Endothelial cell of umbilical vein (primary cell): ENCODE measurements around the gene DHRS7B.

Experiments
- CTCF ChIP-seq, 2 donors: IDR thresholded peaks; 1 replicate in 1 of 2; 2 replicates in 1 of 2; pipeline ENCODE4 v1.5.1; 2011; ENCODE audit warnings: low read length in 2 of 2, mild to moderate bottlenecking in 2 of 2, moderate library complexity in 2 of 2, control low read depth in 1 of 2, inconsistent platforms in 1 of 2, low read depth in 1 of 2; ENCODE audit not compliant: insufficient read depth in 1 of 2; ENCODE audit errors: extremely low read depth in 1 of 2
- GATA2 ChIP-seq: IDR thresholded peaks from 2 replicates; pipeline ENCODE4 v1.7.0; 2011; ENCODE audit warnings: low read depth, mild to moderate bottlenecking, moderate library complexity, mixed read lengths, low read length; ENCODE audit not compliant: insufficient read length, insufficient read depth
- POLR2A ChIP-seq: IDR thresholded peaks from 2 replicates; pipeline ENCODE4 v1.6.1; 2012; ENCODE audit warnings: low read depth, mild to moderate bottlenecking, control low read depth, low read length

GRCh38 chr17:21232033-21232749 lies 105.4 kb downstream of the DHRS7B start:
- TF ChIP-seq POLR2A (no peak), GATA2 (no peak), CTCF (IDR thresholded peaks at IDR 0.05; ENCODE audit: extremely low read depth in 1 of 2, insufficient read depth in 1 of 2, low read depth in 1 of 2, low read length in 2 of 2) (no peak)
